Measurements from ENCODE around the gene GABRD. TPM values are rescaled to one million over a fixed set of nuclear protein-coding genes. Genes with fewer than 3 reads are reported as not detected.

GABRD gene
- total RNA-seq (2021; fragmentation: NEBNext Ultra II Directional; extraction: Animal tissue kit (Norgen Biotek cat#: 25700)): not detected
- long read RNA-seq: 0 reads

GRCh38 chr1:2019172-2019543 lies at the start of gene GABRD:
TSS of gene GABRD (plus strand) at chr1:2019345. CDS start at chr1:2019424, 79 bp downstream.
- DNase-seq: no peak
- no peak within 1 kb of the TSS for H3K27ac Mint-ChIP-seq
- no peaks in the 10 kb centered on the region; the same call in 1 of the 2 replicates for H3K36me3 Mint-ChIP-seq (ENCODE audit: low read depth)
- peaks cover 75% of the 10 kb centered on the region for H3K27me3 Mint-ChIP-seq (ENCODE audit: insufficient read depth)
- TF ChIP-seq CTCF (IDR thresholded peaks at IDR 0.05): no peak
- H3K4me1 Mint-ChIP-seq (ENCODE audit: low read depth): 0 out of 2 replicates have a peak, but pooled peaks cover 5% of the 10 kb centered on the region
- H3K4me3 Mint-ChIP-seq: no peak within 1 kb of the TSS
- H3K9me3 Mint-ChIP-seq: no peaks in the 10 kb centered on the region

- no peak overlapping the region for H3K4me3 Mint-ChIP-seq
- no peak for TF ChIP-seq CTCF (IDR thresholded peaks at IDR 0.05)
- H3K4me1 Mint-ChIP-seq (ENCODE audit: low read depth): no peaks in the 10 kb centered on the region
- H3K36me3 Mint-ChIP-seq (ENCODE audit: low read depth): peaks cover 5% of the 10 kb centered on the region; the same call in 1 of the 2 replicates
- H3K27me3 Mint-ChIP-seq (ENCODE audit: insufficient read depth): peaks cover 19% of the 10 kb centered on the region
- peaks cover 15% of the 10 kb centered on the region for H3K9me3 Mint-ChIP-seq
- DNase-seq: no peak
- H3K27ac Mint-ChIP-seq: no peak overlapping the region
Observed at GRCh38 chr1:1969505-1969900, 49.6 kb upstream of the GABRD start.

- H3K4me3 Mint-ChIP-seq: no peak overlapping the region
- TF ChIP-seq CTCF (IDR thresholded peaks at IDR 0.05): no peak
- peaks cover 24% of the 10 kb centered on the region for H3K27me3 Mint-ChIP-seq (ENCODE audit: insufficient read depth)
- H3K27ac Mint-ChIP-seq: no peak overlapping the region
- no peaks in the 10 kb centered on the region for H3K4me1 Mint-ChIP-seq (ENCODE audit: low read depth)
- DNase-seq: no peak
- peaks cover 19% of the 10 kb centered on the region for H3K9me3 Mint-ChIP-seq
- H3K36me3 Mint-ChIP-seq (ENCODE audit: low read depth): peaks cover 5% of the 10 kb centered on the region
Observed at GRCh38 chr1:1969953-1970716, 49.0 kb upstream of the GABRD start.

- no peak overlapping the region for H3K4me3 Mint-ChIP-seq
- TF ChIP-seq CTCF (IDR thresholded peaks at IDR 0.05): no peak
- DNase-seq: no peak
- H3K27ac Mint-ChIP-seq: no peak overlapping the region
- H3K27me3 Mint-ChIP-seq (ENCODE audit: insufficient read depth): peaks cover 22% of the 10 kb centered on the region
- peaks cover 24% of the 10 kb centered on the region for H3K9me3 Mint-ChIP-seq
- no peaks in the 10 kb centered on the region for H3K4me1 Mint-ChIP-seq (ENCODE audit: low read depth)
- H3K36me3 Mint-ChIP-seq (ENCODE audit: low read depth): peaks cover 5% of the 10 kb centered on the region
Observed at GRCh38 chr1:1971017-1971416, 48.1 kb upstream of the GABRD start.

GRCh38 chr1:1971688-1972087 lies 47.5 kb upstream of the GABRD start:
- H3K27me3 Mint-ChIP-seq (ENCODE audit: insufficient read depth): peaks cover 18% of the 10 kb centered on the region
- TF ChIP-seq CTCF (IDR thresholded peaks at IDR 0.05): no peak
- H3K27ac Mint-ChIP-seq: no peak overlapping the region
- H3K4me3 Mint-ChIP-seq: no peak overlapping the region
- H3K36me3 Mint-ChIP-seq (ENCODE audit: low read depth): peaks cover 5% of the 10 kb centered on the region
- DNase-seq: no peak
- H3K4me1 Mint-ChIP-seq (ENCODE audit: low read depth): no peaks in the 10 kb centered on the region
- H3K9me3 Mint-ChIP-seq: peaks cover 24% of the 10 kb centered on the region
